Loucy (cell line): ENCODE measurements around the gene PPP2R1B.

ENCODE experiments used
- EZH2phosphoT487 ChIP-seq: fragments of 200-600 bp; IDR thresholded peaks from 2 replicates; pipeline ENCODE4 v1.6.1; 2018; ENCODE audit warnings: antibody characterized with exemption, mild to moderate bottlenecking, moderate library complexity, borderline replicate concordance
- TF ChIP-seq, protein P1 (sequence below): fragments of 200-600 bp; sonication (generic); conservative IDR thresholded peaks from 2 replicates; pipeline ENCODE4 v1.5.1; 2014; ENCODE audit warnings: mild to moderate bottlenecking, antibody characterized with exemption, low read length

DNA sequence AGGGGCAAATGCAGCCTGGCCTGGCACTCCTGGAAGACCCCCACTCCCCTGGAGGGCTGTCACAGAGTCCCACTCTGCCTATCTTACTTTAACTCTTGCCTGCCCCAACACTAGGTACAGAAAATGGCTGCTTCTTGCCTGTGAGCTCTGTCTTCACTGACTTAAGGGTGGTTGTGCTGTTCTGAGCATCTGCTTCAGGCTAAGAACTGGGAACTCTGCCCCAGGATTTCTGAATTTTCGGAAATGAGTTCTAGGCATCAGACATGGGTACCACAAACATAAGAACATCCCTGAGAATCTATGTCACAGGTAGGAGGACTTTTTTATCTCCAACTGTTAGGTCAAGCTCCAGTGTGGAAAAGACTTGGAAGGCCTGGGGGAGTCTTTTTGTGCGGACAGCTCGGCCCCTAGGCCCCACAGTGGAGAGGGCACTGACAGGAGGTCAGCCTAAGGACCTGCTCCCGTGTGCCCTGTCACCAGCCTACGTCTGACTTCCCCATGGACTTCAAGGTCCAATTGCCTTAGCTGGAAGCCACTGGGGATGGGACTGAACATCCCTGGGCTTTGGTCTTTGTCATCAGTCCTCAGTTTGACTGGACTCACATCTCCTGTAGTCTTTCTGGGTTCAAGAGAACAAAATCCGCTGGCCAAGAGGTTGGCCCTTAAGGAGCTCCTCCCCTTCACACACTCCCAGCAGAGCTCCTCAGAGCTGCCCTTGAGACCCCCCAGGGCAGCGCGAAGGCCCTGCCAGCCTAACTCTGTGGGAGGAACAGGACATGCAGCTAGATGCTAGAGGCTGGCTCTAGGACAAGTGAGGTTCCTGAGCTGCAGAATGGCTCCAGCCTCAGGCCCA, 31.9 kb downstream of the PPP2R1B start:
- TF ChIP-seq, protein P1, sequence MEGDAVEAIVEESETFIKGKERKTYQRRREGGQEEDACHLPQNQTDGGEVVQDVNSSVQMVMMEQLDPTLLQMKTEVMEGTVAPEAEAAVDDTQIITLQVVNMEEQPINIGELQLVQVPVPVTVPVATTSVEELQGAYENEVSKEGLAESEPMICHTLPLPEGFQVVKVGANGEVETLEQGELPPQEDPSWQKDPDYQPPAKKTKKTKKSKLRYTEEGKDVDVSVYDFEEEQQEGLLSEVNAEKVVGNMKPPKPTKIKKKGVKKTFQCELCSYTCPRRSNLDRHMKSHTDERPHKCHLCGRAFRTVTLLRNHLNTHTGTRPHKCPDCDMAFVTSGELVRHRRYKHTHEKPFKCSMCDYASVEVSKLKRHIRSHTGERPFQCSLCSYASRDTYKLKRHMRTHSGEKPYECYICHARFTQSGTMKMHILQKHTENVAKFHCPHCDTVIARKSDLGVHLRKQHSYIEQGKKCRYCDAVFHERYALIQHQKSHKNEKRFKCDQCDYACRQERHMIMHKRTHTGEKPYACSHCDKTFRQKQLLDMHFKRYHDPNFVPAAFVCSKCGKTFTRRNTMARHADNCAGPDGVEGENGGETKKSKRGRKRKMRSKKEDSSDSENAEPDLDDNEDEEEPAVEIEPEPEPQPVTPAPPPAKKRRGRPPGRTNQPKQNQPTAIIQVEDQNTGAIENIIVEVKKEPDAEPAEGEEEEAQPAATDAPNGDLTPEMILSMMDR: no peak
- TF ChIP-seq EZH2phosphoT487: no peak
